DOHH2 (cell line): ENCODE data around the gene MYO15A.

ENCODE experiments used
- CTCF ChIP-seq: fragments of 200-600 bp; sonication (generic); IDR thresholded peaks from one replicate; pipeline ENCODE4 v1.5.1; 2014; ENCODE audit warnings: antibody characterized with exemption, mild to moderate bottlenecking, low read depth, low read length; ENCODE audit not compliant: poor library complexity, severe bottlenecking
- EZH2phosphoT487 ChIP-seq: fragments of 200-600 bp; sonication (generic); IDR thresholded peaks from 2 replicates; pipeline ENCODE4 v1.6.1; 2017; ENCODE audit warnings: borderline replicate concordance, mild to moderate bottlenecking, antibody characterized with exemption, low read length, moderate library complexity, mixed read lengths

- TF ChIP-seq EZH2phosphoT487 (no peak), CTCF (no peak)
Observed at GRCh38 chr17:18100616-18101015, 7.9 kb upstream of the MYO15A start.
